WTC11 (cell line): ENCODE data around the gene IRS2. TPM values are rescaled to one million over a fixed set of nuclear protein-coding genes. Genes with fewer than 3 reads are reported as not detected.

ENCODE experiments used
- ATAC-seq: fragments of 200-7000 bp; cut with Tn5 transposase; 2 replicates; pipeline ENCODE4 v1.10.0; 2021; ENCODE audit warnings: mild to moderate bottlenecking, moderate library complexity
- CTCF ChIA-PET: fragments of 300-600 bp; sonication (Branson Sonifier 250); formaldehyde crosslinking; loops from one replicate; lab custom pipeline; 2021; ENCODE audit warnings: antibody characterized with exemption; lab: Charles Lee
- POLR2A ChIA-PET: fragments of 350-600 bp; sonication (Branson Sonifier 250); formaldehyde crosslinking; loops from one replicate; lab custom pipeline; 2021; ENCODE audit warnings: antibody characterized with exemption; lab: Charles Lee
- DNase-seq: peaks from one replicate; pipeline ENCODE4 v3.0.0; 2021; ENCODE audit warnings: low spot score
- H3K27ac Mint-ChIP-seq: 2 replicates; pipeline ENCODE4 v1.8.0; 2021; ENCODE audit warnings: mixed read lengths
- H3K27me3 Mint-ChIP-seq: 2 replicates; pipeline ENCODE4 v1.8.0; 2021; ENCODE audit warnings: low read depth, mild to moderate bottlenecking, moderate library complexity, mixed read lengths
- H3K36me3 Mint-ChIP-seq: 2 replicates; pipeline ENCODE4 v1.8.0; 2021; ENCODE audit warnings: mixed read lengths
- H3K4me1 Mint-ChIP-seq: 2 replicates; pipeline ENCODE4 v1.8.0; 2022; ENCODE audit warnings: mixed read lengths
- H3K4me3 Mint-ChIP-seq: 2 replicates; pipeline ENCODE4 v1.8.0; 2021; ENCODE audit warnings: mild to moderate bottlenecking, moderate library complexity, mixed read lengths
- H3K9me3 Mint-ChIP-seq: 2 replicates; pipeline ENCODE4 v1.8.0; 2021; ENCODE audit warnings: mixed read lengths
- ATF6 ChIP-seq: sonication (generic); formaldehyde crosslinking; IDR thresholded peaks from 2 replicates; pipeline ENCODE4 v1.8.1; 2023; ENCODE audit warnings: mild to moderate bottlenecking, missing genetic modification reagents
- CDX4 ChIP-seq: fragments of 250-450 bp; sonication (Bioruptor Pico); IDR thresholded peaks from 2 replicates; pipeline ENCODE4 v1.9.0; 2021; ENCODE audit warnings: moderate library complexity, mild to moderate bottlenecking, inconsistent platforms, borderline replicate concordance
- CREB1 ChIP-seq: sonication (generic); formaldehyde crosslinking; IDR thresholded peaks from 2 replicates; pipeline ENCODE4 v1.8.0; 2023; ENCODE audit warnings: mild to moderate bottlenecking, missing genetic modification reagents
- E2F5 ChIP-seq: sonication (generic); formaldehyde crosslinking; IDR thresholded peaks from 2 replicates; pipeline ENCODE4 v1.8.1; 2022; ENCODE audit warnings: mild to moderate bottlenecking, moderate library complexity, missing genetic modification reagents
- FOXJ3 ChIP-seq: sonication (generic); formaldehyde crosslinking; IDR thresholded peaks from 2 replicates; pipeline ENCODE4 v1.9.0; 2021; ENCODE audit warnings: missing genetic modification reagents, mild to moderate bottlenecking, borderline replicate concordance
- FOXP4 ChIP-seq: sonication (generic); formaldehyde crosslinking; IDR thresholded peaks from 2 replicates; pipeline ENCODE4 v1.8.0; 2022; ENCODE audit warnings: mild to moderate bottlenecking, missing genetic modification reagents
- IRF1 ChIP-seq: sonication (generic); formaldehyde crosslinking; IDR thresholded peaks from 2 replicates; pipeline ENCODE4 v1.8.0; 2023; ENCODE audit warnings: missing genetic modification reagents
- KAT7 ChIP-seq: sonication (generic); formaldehyde crosslinking; IDR thresholded peaks from 2 replicates; pipeline ENCODE4 v1.8.1; 2023; ENCODE audit warnings: missing genetic modification reagents, mild to moderate bottlenecking, borderline replicate concordance
- MLX ChIP-seq: sonication (generic); formaldehyde crosslinking; IDR thresholded peaks from 2 replicates; pipeline ENCODE4 v1.8.1; 2023; ENCODE audit warnings: mild to moderate bottlenecking, missing genetic modification reagents, moderate library complexity
- NFE2L1 ChIP-seq: sonication (generic); formaldehyde crosslinking; IDR thresholded peaks from 2 replicates; pipeline ENCODE4 v1.8.1; 2023; ENCODE audit warnings: missing genetic modification reagents
- SMAD4 ChIP-seq: sonication (generic); formaldehyde crosslinking; IDR thresholded peaks from 2 replicates; pipeline ENCODE4 v1.8.0; 2022; ENCODE audit warnings: mild to moderate bottlenecking, missing genetic modification reagents
- STAT6 ChIP-seq: sonication (generic); formaldehyde crosslinking; conservative IDR thresholded peaks from 2 replicates; pipeline ENCODE4 v1.8.1; 2023; ENCODE audit warnings: mild to moderate bottlenecking, low read depth, missing genetic modification reagents, moderate library complexity
- ZNF219 ChIP-seq: sonication (generic); formaldehyde crosslinking; IDR thresholded peaks from 2 replicates; pipeline ENCODE4 v1.8.0; 2023; ENCODE audit warnings: missing genetic modification reagents, mild to moderate bottlenecking, borderline replicate concordance
- ZNF423 ChIP-seq: fragments of 250-450 bp; sonication (Bioruptor Pico); IDR thresholded peaks from 2 replicates; pipeline ENCODE4 v2.1.2; 2022; ENCODE audit warnings: mild to moderate bottlenecking, moderate library complexity
- ZNF425 ChIP-seq: fragments of 250-450 bp; sonication (Bioruptor Pico); conservative IDR thresholded peaks from 2 replicates; pipeline ENCODE4 v1.9.0; 2021; ENCODE audit warnings: mild to moderate bottlenecking
- total RNA-seq: library from RNA; stranded (reverse); gene quantifications from 3 replicates; pipeline ENCODE4 v1.2.3, GENCODE V29; 2021

Gene IRS2
- total RNA-seq, 1 experiment from 2014 or later, result 20.5 TPM

- TF ChIP-seq E2F5 (CRISPR knock-in tag) (no peak), SMAD4 (CRISPR knock-in tag) (no peak), ZNF219 (CRISPR knock-in tag) (no peak), NFE2L1 (CRISPR knock-in tag) (no peak), MLX (CRISPR knock-in tag) (no peak), ZNF425 (CRISPR knock-in tag) (no peak), KAT7 (no peak), CDX4 (no peak), ZNF423 (CRISPR knock-in tag) (no peak), CREB1 (CRISPR knock-in tag) (no peak), STAT6 (CRISPR knock-in tag) (no peak), IRF1 (CRISPR knock-in tag) (no peak), FOXJ3 (CRISPR knock-in tag) (no peak)
- TF ChIP-seq, all 79 proteins: peak for 0
- no peak overlapping the region for H3K4me3 Mint-ChIP-seq
- ATAC-seq (no peak), DNase-seq (no peak)
- H3K27ac Mint-ChIP-seq, result no peak overlapping the region
- H3K27me3 Mint-ChIP-seq, result no peaks in the 10 kb centered on the region
- no peaks in the 10 kb centered on the region for H3K9me3 Mint-ChIP-seq
- CTCF ChIA-PET, result no interaction called here
- H3K36me3 Mint-ChIP-seq, result no peaks in the 10 kb centered on the region
- peaks cover 19% of the 10 kb centered on the region for H3K4me1 Mint-ChIP-seq
- POLR2A ChIA-PET, result no interaction called here
Measured at GRCh38 chr13:109718726-109719125, 67.7 kb downstream of the IRS2 start.

- H3K9me3 Mint-ChIP-seq, result no peaks in the 10 kb centered on the region
- no peak for DNase-seq
- no peak overlapping the region for H3K4me3 Mint-ChIP-seq
- no peaks in the 10 kb centered on the region for H3K36me3 Mint-ChIP-seq
- no peak overlapping the region for H3K27ac Mint-ChIP-seq
- CTCF ChIA-PET, result no interaction called here
- TF ChIP-seq FOXP4 (CRISPR knock-in tag) (no peak), ATF6 (CRISPR knock-in tag) (no peak)
- TF ChIP-seq, all 79 proteins: peak for 0
- no peak for ATAC-seq
- Mint-ChIP-seq H3K4me1 (peaks cover 12% of the 10 kb centered on the region), H3K27me3 (no peaks in the 10 kb centered on the region)
- POLR2A ChIA-PET, result no interaction called here
Measured at GRCh38 chr13:109717686-109718085, 68.7 kb downstream of the IRS2 start.
